Spleen (tissue), 11 donors: ENCODE measurements around the gene DTWD1. TPM values are rescaled to one million over a fixed set of nuclear protein-coding genes. Genes with fewer than 3 reads are reported as not detected.

ENCODE experiments used
- DNase-seq: peaks from one replicate; pipeline ENCODE4 v3.0.0-alpha.2; 2020
- H3K27ac ChIP-seq, 8 donors: fragments of 200-600 bp; sonication (generic) in 7 of 8; 1 replicate in 4 of 8; 2 replicates in 4 of 8; pipeline versions ENCODE4 v1.5.0 to v1.8.0; 2016 to 2021; ENCODE audit warnings: inconsistent platforms in 4 of 8, mild to moderate bottlenecking in 4 of 8, moderate library complexity in 1 of 8
- H3K27me3 ChIP-seq, 7 donors: fragments of 200-600 bp; sonication (generic) in 6 of 7; replicated peaks in 1 of 7; 1 replicate in 4 of 7; 2 replicates in 3 of 7; pipeline versions ENCODE4 v1.5.0 to v1.8.0; 2016 to 2021; ENCODE audit warnings: inconsistent platforms in 3 of 7, mild to moderate bottlenecking in 1 of 7
- H3K36me3 ChIP-seq, 6 donors: fragments of 200-600 bp; sonication (generic) in 5 of 6; 1 replicate in 4 of 6; 2 replicates in 2 of 6; pipeline versions ENCODE4 v1.5.0 to v1.8.0; 2016 to 2021; ENCODE audit warnings: inconsistent platforms in 2 of 6
- H3K4me1 ChIP-seq, 6 donors: fragments of 200-600 bp; sonication (generic) in 5 of 6; 1 replicate in 3 of 6; 2 replicates in 3 of 6; pipeline versions ENCODE4 v1.5.0 to v1.8.0; 2016 to 2021; ENCODE audit warnings: inconsistent platforms in 3 of 6
- H3K4me3 ChIP-seq, 8 donors: fragments of 200-600 bp; sonication (generic) in 7 of 8; 1 replicate in 4 of 8; 2 replicates in 4 of 8; pipeline versions ENCODE4 v1.5.0 to v1.8.0; 2016 to 2021; ENCODE audit warnings: inconsistent platforms in 4 of 8, mild to moderate bottlenecking in 4 of 8, moderate library complexity in 2 of 8
- H3K9me3 ChIP-seq, 8 donors: fragments of 200-600 bp; sonication (generic) in 7 of 8; 1 replicate in 4 of 8; 2 replicates in 4 of 8; pipeline versions ENCODE4 v1.5.0 to v1.8.0; 2016 to 2021; ENCODE audit warnings: inconsistent platforms in 4 of 8
- CTCF ChIP-seq, 11 experiments: fragments of 200-600 bp in 7 of 11; fragments of 450-650 bp in 4 of 11; sonication (generic) in 4 of 11; IDR thresholded peaks in 8 of 11; conservative IDR thresholded peaks in 3 of 11; 1 replicate in 7 of 11; 2 replicates in 4 of 11; pipeline versions ENCODE4 v1.4.0 to v1.8.0; 2016 to 2021; ENCODE audit warnings: antibody characterized with exemption in 11 of 11, inconsistent platforms in 4 of 11, mild to moderate bottlenecking in 1 of 11
- POLR2A ChIP-seq, 3 donors: fragments of 450-650 bp; IDR thresholded peaks; one replicate each; pipeline ENCODE4 v1.5.1; 2017; ENCODE audit warnings: antibody characterized with exemption in 3 of 3, mild to moderate bottlenecking in 1 of 3
- POLR2AphosphoS5 ChIP-seq, 3 donors: sonication (generic); formaldehyde crosslinking; IDR thresholded peaks; one replicate each; pipeline ENCODE4 v1.5.1; 2017; ENCODE audit warnings: antibody characterized with exemption in 3 of 3
- WGBS, 5 donors: extraction: QIAGEN DNeasy Blood & Tissue Kit in 3 of 5; methylation state at CpG; one replicate each; pipeline versions ENCODE4 v1.1.5 to v1.1.7; 2013 to 2018; 5-methylcytosine and 5-hydroxymethylcytosine counted together
- intact Hi-C: fragments of 100-400 bp; cut with DNase I; formaldehyde crosslinking; loops from one replicate; pipeline ENCODE4 v1.15.0; 2023; ENCODE audit warnings: low total_unique reads
- polyA plus RNA-seq, 3 donors: library from polyadenylated mRNA; stranded (reverse); fragments of 200-250 nt; gene quantifications; one replicate each; pipeline ENCODE4 v1.2.1, GENCODE V29; 2013
- total RNA-seq, 7 donors: library from RNA; depleted of rRNA in 3 of 7; stranded (reverse); fragments of >200 nt in 3 of 7; fragmentation: NEBNext Ultra II Directional in 4 of 7; extraction: Animal tissue kit (Norgen Biotek cat#: 25700) in 4 of 7; gene quantifications; one replicate each; pipeline versions ENCODE4 v1.1.0 to v1.2.1, GENCODE V29; 2016 to 2021
- donor health status: healthy with polysubstance abuse.
- donor health status: DM: no; HTN: no; CAD: no; lungs with moderate emphysema.
- donor health status: DM: no; HTN: no; CAD: no.
- donor health status: Bipolar disorder and iron deficiency.
- donor health status: healthy.
- donor health status: DM: no; HTN: no; CAD: no.
- donor health status: DM: yes; HTN: yes; CAD: no.

DTWD1 gene
- total and polyA plus RNA-seq, 10 donors = 8.2 to 25.5 (median 17.0) TPM

- no peak for DNase-seq
- WGBS, 5 donors = 77 to 91% (median 83%) methylated on average over 3 of the region's 3 CpGs
- no peak overlapping the region for H3K27ac ChIP-seq
- peak overlapping the region in 1 of 8 donors; percentile 77 for H3K4me3 ChIP-seq
- intact Hi-C loops = no loop called here
- TF ChIP-seq POLR2AphosphoS5 (IDR thresholded peaks at IDR 0.05) (no peak), POLR2A (IDR thresholded peaks at IDR 0.05) (no peak), CTCF (IDR thresholded peaks at IDR 0.05 in 8 of 11, conservative IDR thresholded peaks at IDR 0.05 in 3 of 11) (no peak)
- H3K36me3 ChIP-seq = peaks cover 0 to 30% (median 12%) of the 10 kb centered on the region in 6 donors
- no peaks in the 10 kb centered on the region for H3K27me3 ChIP-seq
- H3K9me3 ChIP-seq = peaks cover 0 to 25% (median 18%) of the 10 kb centered on the region in 8 donors
- peaks cover 11 to 43% (median 28%) of the 10 kb centered on the region in 6 donors for H3K4me1 ChIP-seq
These were observed 1.7 kb downstream of the DTWD1 start for GRCh38 chr15:49622561-49622960.

GRCh38 chr15:49624056-49624455, 3.2 kb downstream of the DTWD1 start:
- H3K4me3 ChIP-seq = no peak overlapping the region
- intact Hi-C loops = no loop called here

GRCh38 chr15:49625460-49626036, 4.7 kb downstream of the DTWD1 start:
- Histone ChIP-seq H3K27ac (no peak overlapping the region), H3K36me3 (peaks cover 0 to 54% (median 13%) of the 10 kb centered on the region in 6 donors), H3K27me3 (no peaks in the 10 kb centered on the region), H3K4me3 (no peak overlapping the region), H3K9me3 (peaks cover 0 to 25% (median 18%) of the 10 kb centered on the region in 8 donors), H3K4me1 (peaks cover 8 to 29% (median 21%) of the 10 kb centered on the region in 6 donors)
- no peak for DNase-seq
- intact Hi-C loops = no loop called here
- WGBS, 5 donors = 94 to 98% (median 96%) methylated on average over 5 of the region's 5 CpGs
- TF ChIP-seq POLR2A (IDR thresholded peaks at IDR 0.05) (no peak), CTCF (IDR thresholded peaks at IDR 0.05 in 8 of 11, conservative IDR thresholded peaks at IDR 0.05 in 3 of 11) (no peak), POLR2AphosphoS5 (IDR thresholded peaks at IDR 0.05) (no peak)

More at GRCh38 chr15:49624056-49624455, 3.2 kb downstream of the DTWD1 start:
- 41 to 51% (median 46%) methylated on average over 2 of the region's 2 CpGs for WGBS, 5 donors
- peaks cover 0 to 25% (median 18%) of the 10 kb centered on the region in 8 donors for H3K9me3 ChIP-seq
- peaks cover 0 to 45% (median 12%) of the 10 kb centered on the region in 6 donors for H3K36me3 ChIP-seq
- no peaks in the 10 kb centered on the region for H3K27me3 ChIP-seq
- H3K4me1 ChIP-seq = peaks cover 11 to 40% (median 28%) of the 10 kb centered on the region in 6 donors
- DNase-seq = no peak
- TF ChIP-seq POLR2AphosphoS5 (IDR thresholded peaks at IDR 0.05) (no peak), POLR2A (IDR thresholded peaks at IDR 0.05) (no peak), CTCF (IDR thresholded peaks at IDR 0.05 in 8 of 11, conservative IDR thresholded peaks at IDR 0.05 in 3 of 11) (no peak)
- H3K27ac ChIP-seq = no peak overlapping the region

- TF ChIP-seq CTCF (IDR thresholded peaks at IDR 0.05 in 8 of 11, conservative IDR thresholded peaks at IDR 0.05 in 3 of 11) (no peak), POLR2AphosphoS5 (IDR thresholded peaks at IDR 0.05) (no peak), POLR2A (IDR thresholded peaks at IDR 0.05) (no peak)
- peaks cover 0 to 72% (median 15%) of the 10 kb centered on the region in 6 donors for H3K36me3 ChIP-seq
- H3K4me1 ChIP-seq = peaks cover 2 to 16% (median 10%) of the 10 kb centered on the region in 6 donors
- intact Hi-C loops = no loop called here
- 77 to 95% (median 88%) methylated on average over 1 of the region's 1 CpG for WGBS, 5 donors
- H3K27ac ChIP-seq = no peak overlapping the region
- H3K4me3 ChIP-seq = no peak overlapping the region
- H3K27me3 ChIP-seq = no peaks in the 10 kb centered on the region
- peaks cover 0 to 25% (median 18%) of the 10 kb centered on the region in 8 donors for H3K9me3 ChIP-seq
- no peak for DNase-seq
These were observed 6.6 kb downstream of the DTWD1 start for GRCh38 chr15:49627407-49627877.
